Neuronal stem cell (in vitro differentiated cells): ENCODE measurements around the gene TMEM165.

ENCODE experiments used
- DNase-seq: peaks from one replicate; pipeline ENCODE4 v3.0.0-alpha.2; 2013; ENCODE audit warnings: low spot score
- H2AFZ ChIP-seq: one replicate; pipeline ENCODE4 v1.6.1; 2013; ENCODE audit warnings: mild to moderate bottlenecking, low read length, inconsistent platforms
- H2AK5ac ChIP-seq: 2 replicates; pipeline ENCODE4 v1.6.1; 2013; ENCODE audit warnings: low read depth, mild to moderate bottlenecking, inconsistent platforms, low read length, moderate library complexity, mixed read lengths
- H2BK120ac ChIP-seq: 2 replicates; pipeline ENCODE4 v1.6.1; 2013; ENCODE audit warnings: low read depth, mild to moderate bottlenecking, inconsistent platforms, low read length, moderate library complexity, mixed read lengths
- H2BK12ac ChIP-seq: one replicate; pipeline ENCODE4 v1.6.1; 2013; ENCODE audit warnings: low read length, inconsistent platforms
- H2BK15ac ChIP-seq: 2 replicates; pipeline ENCODE4 v1.6.1; 2013; ENCODE audit warnings: mild to moderate bottlenecking, low read length, inconsistent platforms, mixed read lengths
- H2BK5ac ChIP-seq: one replicate; pipeline ENCODE4 v1.6.1; 2013; ENCODE audit warnings: inconsistent platforms, mild to moderate bottlenecking, low read length, moderate library complexity
- H3K14ac ChIP-seq: one replicate; pipeline ENCODE4 v1.6.1; 2013; ENCODE audit warnings: low read length, inconsistent platforms
- H3K18ac ChIP-seq: 2 replicates; pipeline ENCODE4 v1.6.1; 2013; ENCODE audit warnings: low read length, inconsistent platforms
- H3K23ac ChIP-seq: 2 replicates; pipeline ENCODE4 v1.6.1; 2013; ENCODE audit warnings: low read depth, mild to moderate bottlenecking, mixed read lengths, low read length, inconsistent platforms; ENCODE audit not compliant: poor library complexity
- H3K27ac ChIP-seq: replicated peaks from 3 replicates; pipeline ENCODE4 v1.5.1; 2013; ENCODE audit warnings: low read length, inconsistent platforms
- H3K27me3 ChIP-seq, 3 experiments: 2 replicates each; pipeline ENCODE4 v1.6.1; 2013; ENCODE audit warnings: low read length in 3 of 3, mild to moderate bottlenecking in 2 of 3, inconsistent platforms in 1 of 3, low read depth in 1 of 3, mixed read lengths in 1 of 3, moderate library complexity in 1 of 3; ENCODE audit not compliant: control insufficient read depth in 3 of 3, insufficient read depth in 3 of 3
- H3K36me3 ChIP-seq, 2 donors: replicated peaks in 1 of 2; 2 replicates each; pipeline ENCODE4 v1.6.1; 2013; ENCODE audit warnings: low read length in 2 of 2; ENCODE audit not compliant: control insufficient read depth in 2 of 2, insufficient read depth in 2 of 2
- H3K4ac ChIP-seq: 2 replicates; pipeline ENCODE4 v1.6.1; 2013; ENCODE audit warnings: inconsistent platforms, mild to moderate bottlenecking, low read length, moderate library complexity
- H3K4me1 ChIP-seq, 2 donors: 1 replicate in 1 of 2; 2 replicates in 1 of 2; pipeline ENCODE4 v1.6.1; 2013; ENCODE audit warnings: low read length in 2 of 2, low read depth in 1 of 2; ENCODE audit not compliant: control insufficient read depth in 2 of 2, insufficient read depth in 1 of 2
- H3K4me2 ChIP-seq: one replicate; pipeline ENCODE4 v1.6.1; 2013; ENCODE audit warnings: mild to moderate bottlenecking, low read length, inconsistent platforms; ENCODE audit not compliant: insufficient read depth, poor library complexity, severe bottlenecking
- H3K4me3 ChIP-seq, 2 donors: 2 replicates each; pipeline ENCODE4 v1.5.1; 2013; ENCODE audit warnings: low read length in 2 of 2, mild to moderate bottlenecking in 2 of 2, inconsistent platforms in 1 of 2, moderate library complexity in 1 of 2
- H3K79me1 ChIP-seq: one replicate; pipeline ENCODE4 v1.6.1; 2013; ENCODE audit warnings: low read depth, mild to moderate bottlenecking, inconsistent platforms, low read length, moderate library complexity
- H3K9ac ChIP-seq: one replicate; pipeline ENCODE4 v1.6.1; 2013; ENCODE audit warnings: mild to moderate bottlenecking, low read depth, low read length, inconsistent platforms; ENCODE audit not compliant: poor library complexity
- H3K9me3 ChIP-seq, 2 donors: replicated peaks in 1 of 2; 2 replicates each; pipeline versions ENCODE3 to v1.6.1; 2013; ENCODE audit warnings: low read length in 2 of 2, mild to moderate bottlenecking in 2 of 2, inconsistent platforms in 1 of 2, low read depth in 1 of 2, mixed read lengths in 1 of 2, moderate library complexity in 1 of 2; ENCODE audit not compliant: control insufficient read depth in 2 of 2, insufficient read depth in 1 of 2
- H4K8ac ChIP-seq: one replicate; pipeline ENCODE4 v1.6.1; 2013; ENCODE audit warnings: low read depth, mild to moderate bottlenecking, inconsistent platforms, low read length, moderate library complexity
- H4K91ac ChIP-seq: one replicate; pipeline ENCODE4 v1.6.1; 2013; ENCODE audit warnings: low read length, low read depth, mild to moderate bottlenecking, inconsistent platforms; ENCODE audit not compliant: poor library complexity
- WGBS, 2 donors: extraction: QIAGEN DNeasy Blood & Tissue Kit; methylation state at CpG; one replicate each; pipeline ENCODE4 v1.1.7; 2013; ENCODE audit warnings: missing lambda C conversion rate in 2 of 2, mixed read lengths in 1 of 2; ENCODE audit not compliant: insufficient read length in 2 of 2, insufficient replicate concordance in 1 of 2; ENCODE audit errors: extremely low coverage in 2 of 2; 5-methylcytosine and 5-hydroxymethylcytosine counted together

TMEM165 gene

DNA sequence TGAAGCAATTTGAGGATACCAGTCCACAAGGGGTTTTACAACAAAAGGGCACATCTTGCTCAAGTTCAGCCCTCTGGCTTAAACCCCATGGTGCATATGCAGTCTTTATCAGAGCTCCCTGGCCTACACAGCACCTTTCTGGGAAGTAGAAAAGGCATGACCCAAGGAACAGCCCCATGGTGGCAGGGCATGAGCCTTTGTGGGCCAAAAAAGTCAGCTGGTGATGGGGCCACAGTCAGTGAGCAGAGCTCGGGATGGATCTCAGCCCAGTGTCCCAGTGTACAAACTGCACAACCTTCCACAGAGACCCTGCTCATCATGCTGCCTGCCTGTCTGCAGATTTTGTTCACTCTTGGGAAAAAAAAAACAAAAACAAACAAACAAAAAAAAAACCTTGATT lies 22.3 kb upstream of the TMEM165 start:
- no peak overlapping the region for H4K8ac ChIP-seq
- H3K14ac ChIP-seq, result no peak overlapping the region
- H2BK120ac ChIP-seq, result no peak overlapping the region
- WGBS, 2 donors, result no CpG with 5 or more reads among the region's 1 CpG
- H3K18ac ChIP-seq, result no peak overlapping the region
- H3K36me3 ChIP-seq, result peaks cover 0 to 26% of the 10 kb centered on the region in 2 donors
- no peak overlapping the region for H2AK5ac ChIP-seq
- H3K4me1 ChIP-seq, result peaks cover 0 to 4% of the 10 kb centered on the region in 2 donors
- no peak overlapping the region for H3K4me3 ChIP-seq
- no peak overlapping the region for H2BK15ac ChIP-seq
- no peak overlapping the region for H2BK12ac ChIP-seq
- H3K79me1 ChIP-seq, result no peaks in the 10 kb centered on the region
- no peak overlapping the region for H3K4ac ChIP-seq
- no peak for DNase-seq
- H3K27me3 ChIP-seq, result no peaks in the 10 kb centered on the region
- no peak overlapping the region for H4K91ac ChIP-seq
- no peak overlapping the region for H2BK5ac ChIP-seq
- no peaks in the 10 kb centered on the region for H3K9me3 ChIP-seq
- H3K4me2 ChIP-seq, result no peak overlapping the region
- no peak overlapping the region for H3K27ac ChIP-seq
- H2AFZ ChIP-seq, result no peak overlapping the region
- H3K23ac ChIP-seq, result no peak overlapping the region
- no peak overlapping the region for H3K9ac ChIP-seq

DNA sequence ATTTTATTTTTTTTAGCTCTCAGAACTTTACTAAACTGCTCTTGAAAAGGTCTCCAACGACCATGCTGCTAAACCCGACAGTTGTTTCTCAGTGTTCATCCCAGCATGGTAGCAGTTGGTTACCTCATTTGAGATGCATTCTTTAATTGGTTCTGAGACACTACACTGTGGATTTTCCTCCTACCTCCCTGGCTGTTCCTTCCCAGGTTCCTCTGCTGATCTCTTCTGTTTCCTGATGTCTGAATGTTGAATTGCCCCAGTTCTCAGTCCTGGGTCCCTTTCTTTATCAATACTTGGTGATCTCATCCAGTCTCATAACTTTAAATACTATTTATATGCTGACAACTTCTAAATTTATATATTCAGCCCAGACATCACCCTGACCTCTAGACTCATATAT lies 19.1 kb upstream of the TMEM165 start:
- H4K8ac ChIP-seq, result no peak overlapping the region
- H3K23ac ChIP-seq, result no peak overlapping the region
- no peak overlapping the region for H2AFZ ChIP-seq
- H3K27ac ChIP-seq, result no peak overlapping the region
- no peak overlapping the region for H2AK5ac ChIP-seq
- H3K4me2 ChIP-seq, result no peak overlapping the region
- H3K4me3 ChIP-seq, result no peak overlapping the region
- no peak overlapping the region for H2BK5ac ChIP-seq
- no peak for DNase-seq
- H3K4me1 ChIP-seq, result peaks cover 0 to 4% of the 10 kb centered on the region in 2 donors
- no peak overlapping the region for H2BK15ac ChIP-seq
- no peak overlapping the region for H3K18ac ChIP-seq
- no peaks in the 10 kb centered on the region for H3K79me1 ChIP-seq
- no peak overlapping the region for H3K14ac ChIP-seq
- H3K27me3 ChIP-seq, result no peaks in the 10 kb centered on the region
- no peak overlapping the region for H3K9ac ChIP-seq
- H3K36me3 ChIP-seq, result peaks cover 0 to 3% of the 10 kb centered on the region in 2 donors
- H4K91ac ChIP-seq, result no peak overlapping the region
- H2BK12ac ChIP-seq, result no peak overlapping the region
- WGBS, 2 donors, result no CpG with 5 or more reads among the region's 2 CpGs
- no peak overlapping the region for H3K4ac ChIP-seq
- no peaks in the 10 kb centered on the region for H3K9me3 ChIP-seq
- H2BK120ac ChIP-seq, result no peak overlapping the region

DNA sequence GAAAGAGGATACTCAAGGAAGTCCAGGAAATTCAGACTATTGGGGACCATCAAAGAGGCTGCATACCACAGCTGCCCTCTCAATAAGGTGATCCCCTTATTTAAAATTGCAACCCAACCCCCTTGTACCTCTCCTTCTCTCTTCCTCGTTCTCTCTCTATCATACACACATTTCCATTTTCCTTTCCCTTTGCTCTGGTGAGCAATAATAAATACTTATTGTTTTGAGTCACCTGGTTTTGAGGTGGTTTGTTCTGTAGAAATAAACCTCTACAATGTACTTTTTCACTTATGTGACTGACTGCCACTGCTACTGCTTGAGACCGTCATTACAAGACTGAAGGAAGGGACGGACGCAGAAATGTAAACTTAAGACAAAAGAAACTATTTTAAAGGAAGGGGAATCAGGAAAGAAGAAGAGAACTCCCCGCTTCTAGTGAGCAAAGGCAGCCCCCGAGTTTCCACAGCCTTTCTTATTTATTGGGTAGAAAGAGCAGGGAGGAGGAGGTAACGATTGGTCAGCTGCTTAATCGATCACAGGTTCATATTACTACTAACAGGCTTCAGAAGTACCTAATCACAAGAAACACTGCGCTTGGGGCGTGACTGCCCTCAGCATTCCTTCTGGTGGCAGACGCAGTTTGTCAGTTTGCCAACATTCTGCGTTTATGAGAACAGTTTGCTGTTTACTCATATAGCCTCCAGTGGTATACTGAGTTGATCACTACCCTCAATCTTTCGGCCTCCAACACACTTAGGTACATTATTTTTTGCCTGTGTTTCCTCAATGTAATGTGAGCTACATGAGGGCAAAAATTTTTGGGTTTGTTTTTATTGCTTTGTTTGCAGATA lies 16.9 kb upstream of the TMEM165 start:
- Histone ChIP-seq H3K27me3 (no peaks in the 10 kb centered on the region), H3K27ac (no peak overlapping the region), H2AK5ac (no peak overlapping the region), H3K18ac (no peak overlapping the region), H3K4me1 (no peaks in the 10 kb centered on the region), H2BK5ac (no peak overlapping the region), H3K4me2 (no peak overlapping the region), H3K9ac (no peak overlapping the region), H3K9me3 (no peaks in the 10 kb centered on the region), H2BK15ac (no peak overlapping the region), H4K91ac (no peak overlapping the region), H2AFZ (no peak overlapping the region), H2BK120ac (no peak overlapping the region), H3K4ac (no peak overlapping the region), H2BK12ac (no peak overlapping the region), H3K36me3 (no peaks in the 10 kb centered on the region), H3K23ac (no peak overlapping the region), H3K79me1 (no peaks in the 10 kb centered on the region), H3K14ac (no peak overlapping the region), H4K8ac (no peak overlapping the region), H3K4me3 (no peak overlapping the region)
- no peak for DNase-seq
- 100% methylated on average over 1 of the region's 13 CpGs; no CpG with 5 or more reads in 1 of the 2 donors for WGBS, 2 donors

DNA sequence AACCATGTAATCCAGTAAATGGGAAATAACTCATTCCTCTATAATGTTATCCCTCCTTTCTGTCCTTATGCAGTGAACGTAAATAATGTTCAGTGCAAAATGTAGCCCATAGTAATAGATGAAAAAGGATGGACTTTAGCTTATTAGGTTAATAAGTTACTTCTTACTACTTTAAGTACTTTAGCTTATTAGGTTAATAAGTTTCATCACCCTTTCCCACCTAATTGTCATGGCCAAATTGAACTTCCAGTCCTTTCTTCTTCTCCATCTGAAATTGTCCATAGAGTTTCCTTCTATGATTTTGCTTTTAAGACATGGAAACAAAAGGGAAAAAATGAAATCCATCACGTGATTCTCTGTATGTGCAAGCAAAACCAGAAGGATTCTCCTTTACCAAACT lies 15.2 kb upstream of the TMEM165 start:
- Histone ChIP-seq H3K4ac (no peak overlapping the region), H4K8ac (no peak overlapping the region), H3K4me3 (no peak overlapping the region), H3K14ac (no peak overlapping the region), H2BK12ac (no peak overlapping the region), H3K4me2 (no peak overlapping the region), H2BK15ac (no peak overlapping the region), H3K23ac (no peak overlapping the region), H3K9me3 (no peaks in the 10 kb centered on the region), H2AFZ (no peak overlapping the region), H3K36me3 (no peaks in the 10 kb centered on the region), H3K9ac (no peak overlapping the region), H2BK5ac (no peak overlapping the region), H4K91ac (no peak overlapping the region), H2BK120ac (no peak overlapping the region), H3K27me3 (no peaks in the 10 kb centered on the region), H3K79me1 (no peaks in the 10 kb centered on the region), H2AK5ac (no peak overlapping the region), H3K27ac (no peak overlapping the region), H3K18ac (no peak overlapping the region), H3K4me1 (peaks cover 0 to 2% of the 10 kb centered on the region in 2 donors)
- WGBS, 2 donors, result no CpG with 5 or more reads among the region's 2 CpGs
- DNase-seq, result no peak
